H1 (cell line): ENCODE results near the gene FGGY. TPM values are rescaled to one million over a fixed set of nuclear protein-coding genes. Genes with fewer than 3 reads are reported as not detected.

ENCODE experiments used
- CTCF ChIP-seq, 3 experiments: IDR thresholded peaks; 1 replicate in 2 of 3; 2 replicates in 1 of 3; pipeline versions ENCODE4 v1.5.1 to v1.6.1; 2011; ENCODE audit warnings: low read length in 3 of 3, mild to moderate bottlenecking in 3 of 3, inconsistent platforms in 2 of 3, low read depth in 1 of 3, moderate library complexity in 1 of 3; ENCODE audit not compliant: insufficient read depth in 1 of 3; ENCODE audit errors: control extremely low read depth in 1 of 3
- JUND ChIP-seq: IDR thresholded peaks from 2 replicates; pipeline ENCODE4 v1.6.1; 2011; ENCODE audit warnings: mild to moderate bottlenecking, improper control_type of control experiment, low read length
- RAD21 ChIP-seq, 2 experiments: IDR thresholded peaks in 1 of 2; conservative IDR thresholded peaks in 1 of 2; 2 replicates each; pipeline ENCODE4 v1.6.1; 2011; ENCODE audit warnings: low read depth in 2 of 2, low read length in 2 of 2, improper control_type of control experiment in 1 of 2, inconsistent platforms in 1 of 2, mild to moderate bottlenecking in 1 of 2, moderate library complexity in 1 of 2
- TEAD4 ChIP-seq: IDR thresholded peaks from 2 replicates; pipeline ENCODE4 v1.6.1; 2012; ENCODE audit warnings: low read depth, low read length, inconsistent platforms, mixed read lengths
- polyA plus RNA-seq, 7 experiments: library from polyadenylated mRNA; depleted of rRNA in 3 of 7; stranded (reverse) in 5 of 7; unstranded in 2 of 7; fragments of >200 nt in 5 of 7; fragments of 200-250 nt in 2 of 7; gene quantifications; 1 replicate in 5 of 7; 2 replicates in 1 of 7; 4 replicates in 1 of 7; pipeline versions ENCODE4 v1.2.1 to v1.2.3, GENCODE V29; 2011 to 2013; ENCODE audit warnings: missing spikeins in 2 of 7, mixed read lengths in 2 of 7
- total RNA-seq: library from RNA; stranded (reverse); fragmentation: NEBNext Ultra II Directional; extraction: Animal tissue kit (Norgen Biotek cat#: 25700); gene quantifications from 2 replicates; pipeline ENCODE4 v1.2.1, GENCODE V29; 2021

Gene FGGY
- total and polyA plus RNA-seq, 2 of the 8 experiments (the other 6 are each of a cell fraction or from before 2014, with no cell fraction given) = 10.3 to 12.5 TPM

GRCh38 chr1:59394706-59395425 is 98.0 kb downstream of the FGGY start (continued):
- TF ChIP-seq CTCF (IDR thresholded peaks at IDR 0.05; ENCODE audit: control extremely low read depth in 1 of 3, insufficient read depth in 1 of 3, low read depth in 1 of 3, low read length in 3 of 3) = no peak
- no peak for TF ChIP-seq RAD21 (IDR thresholded peaks at IDR 0.05 in 1 of 2, conservative IDR thresholded peaks at IDR 0.05 in 1 of 2; ENCODE audit: low read depth in 2 of 2, low read length in 2 of 2)
- TF ChIP-seq JUND = no peak
- no peak for TF ChIP-seq TEAD4
